Stimulated activated CD4-positive, alpha-beta T cell treated with anti-CD3 and anti-CD28 coated beads, TNF-alpha, amount 100 ng/mL, for 48 hours (primary cell): Measurements from ENCODE around the gene COX4I2.
"Not testable (repeated sequence)": the region's sequence is repeated elsewhere in the genome, so short reads cannot be mapped to it uniquely, and the experiment has no call there.

Experiments
- DNase-seq, 3 donors: peaks; one replicate each; pipeline ENCODE4 v3.0.0-alpha.2; 2020; ENCODE audit warnings: low read depth in 3 of 3

The COX4I2 gene

DNA sequence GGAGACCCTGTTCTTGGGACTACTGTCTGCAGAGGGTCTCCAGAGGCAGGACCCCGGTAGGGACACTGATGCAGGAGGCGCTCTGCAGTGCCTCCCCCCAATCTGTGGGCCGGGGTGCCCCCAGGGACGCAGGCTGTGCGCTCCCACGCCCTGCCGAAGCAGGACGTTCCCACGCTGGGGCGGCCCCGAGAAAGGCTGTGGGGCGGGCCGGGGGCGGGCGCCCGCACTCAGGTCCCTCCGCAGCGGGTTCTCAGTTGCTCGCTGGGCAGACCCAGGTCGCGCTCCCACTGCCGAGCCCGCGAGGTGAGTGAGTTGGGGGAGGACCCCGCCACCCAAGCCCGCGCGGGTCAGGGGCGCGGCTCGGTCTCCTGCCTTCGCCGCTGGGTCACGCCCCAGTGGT lies at the start of gene COX4I2:
Gene COX4I2, plus strand, starts transcription at position 253 of the 400 bp plus-strand sequence. CDS start 1,106 bp downstream, outside the sequence.
- DNase-seq = no peak

DNA sequence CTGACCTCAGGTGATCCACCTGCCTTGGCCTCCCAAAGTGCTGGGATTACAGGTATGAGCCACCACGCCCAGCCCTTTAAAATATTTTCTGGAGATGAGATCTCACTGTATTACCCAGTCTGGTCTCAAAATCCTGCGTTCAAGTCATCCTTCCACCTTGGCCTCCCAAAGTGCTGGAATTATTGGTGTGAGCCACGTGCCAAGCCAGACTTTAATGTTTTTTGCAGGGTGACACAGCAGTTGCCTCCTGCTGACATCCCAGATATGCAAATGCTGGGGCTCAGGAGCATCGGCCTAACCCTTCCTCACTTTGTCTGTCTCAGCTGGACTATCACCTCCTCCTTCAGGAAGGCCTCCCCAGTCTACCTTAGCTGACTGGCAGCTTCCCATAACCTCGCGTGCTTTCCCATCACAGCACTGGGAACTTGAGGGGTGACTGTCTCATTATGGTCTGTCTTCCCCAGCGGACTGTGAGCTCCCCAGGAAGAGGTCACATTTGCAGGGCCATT lies 46.9 kb upstream of the COX4I2 start:
- no peak for DNase-seq

DNA sequence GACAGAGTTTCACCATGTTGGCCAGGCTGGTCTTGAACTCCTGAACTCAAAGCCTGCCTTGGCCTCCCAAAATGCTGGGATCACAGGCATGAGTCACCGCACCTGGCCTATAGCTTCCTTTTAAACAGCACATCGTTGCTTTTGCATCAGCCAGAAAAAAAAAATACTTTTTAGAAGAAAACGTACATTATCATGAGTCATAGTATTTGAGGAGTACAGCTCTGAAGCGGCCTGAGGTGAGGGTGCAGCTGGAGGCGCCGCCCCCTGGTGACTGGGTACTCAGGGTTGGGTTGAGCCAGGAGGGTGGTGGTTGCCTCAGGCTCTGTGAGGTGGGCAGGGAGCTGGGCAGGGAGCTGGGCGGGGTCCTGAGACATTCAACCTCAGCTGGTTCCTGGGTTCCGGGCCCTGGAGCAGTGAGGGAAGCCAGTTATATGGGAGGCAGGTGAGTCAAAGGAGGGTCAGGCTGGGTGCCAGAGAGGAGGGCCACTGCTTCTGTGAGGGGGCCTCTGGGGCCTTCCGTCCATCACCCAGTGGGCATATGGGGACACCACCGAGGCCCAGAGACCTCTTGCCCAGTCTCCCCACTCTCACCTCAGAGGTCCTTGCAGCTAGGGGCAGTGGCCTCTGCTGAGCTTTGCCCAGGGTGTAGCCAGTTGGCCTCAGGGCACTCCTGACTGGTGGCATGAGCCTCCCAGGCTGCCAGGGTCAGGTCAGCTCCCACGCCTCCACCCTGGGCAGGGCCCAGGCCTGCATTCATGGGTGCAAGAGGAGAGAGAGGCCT lies 44.3 kb upstream of the COX4I2 start:
- no peak for DNase-seq

DNA sequence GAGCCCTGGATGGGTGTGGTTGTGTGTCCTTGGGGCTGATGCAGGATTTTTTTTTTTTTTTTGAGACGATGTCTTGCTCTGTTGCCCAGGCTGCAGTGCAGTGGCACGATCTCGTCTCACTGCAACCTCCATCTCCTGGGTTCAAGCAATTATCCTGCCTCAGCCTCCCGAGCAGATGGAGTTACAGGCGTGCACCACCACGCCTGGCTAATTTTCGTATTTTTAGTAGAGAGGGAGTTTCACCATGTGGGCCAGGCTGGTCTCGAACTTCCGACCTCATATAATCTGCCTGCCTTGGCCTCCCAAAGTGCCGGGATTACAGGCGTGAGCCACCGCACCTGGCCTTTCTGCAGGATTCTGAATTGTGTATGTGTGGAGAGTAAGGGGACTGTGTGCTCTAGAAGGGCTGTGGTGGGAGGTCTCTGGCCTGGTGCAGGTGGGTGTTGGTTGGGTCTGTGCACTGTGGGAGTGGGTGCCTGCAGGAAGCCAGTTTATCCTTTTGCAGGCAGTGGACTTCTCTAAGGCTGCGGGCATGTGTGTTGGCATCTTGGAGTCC lies 43.6 kb upstream of the COX4I2 start:
- DNase-seq = no peak

DNA sequence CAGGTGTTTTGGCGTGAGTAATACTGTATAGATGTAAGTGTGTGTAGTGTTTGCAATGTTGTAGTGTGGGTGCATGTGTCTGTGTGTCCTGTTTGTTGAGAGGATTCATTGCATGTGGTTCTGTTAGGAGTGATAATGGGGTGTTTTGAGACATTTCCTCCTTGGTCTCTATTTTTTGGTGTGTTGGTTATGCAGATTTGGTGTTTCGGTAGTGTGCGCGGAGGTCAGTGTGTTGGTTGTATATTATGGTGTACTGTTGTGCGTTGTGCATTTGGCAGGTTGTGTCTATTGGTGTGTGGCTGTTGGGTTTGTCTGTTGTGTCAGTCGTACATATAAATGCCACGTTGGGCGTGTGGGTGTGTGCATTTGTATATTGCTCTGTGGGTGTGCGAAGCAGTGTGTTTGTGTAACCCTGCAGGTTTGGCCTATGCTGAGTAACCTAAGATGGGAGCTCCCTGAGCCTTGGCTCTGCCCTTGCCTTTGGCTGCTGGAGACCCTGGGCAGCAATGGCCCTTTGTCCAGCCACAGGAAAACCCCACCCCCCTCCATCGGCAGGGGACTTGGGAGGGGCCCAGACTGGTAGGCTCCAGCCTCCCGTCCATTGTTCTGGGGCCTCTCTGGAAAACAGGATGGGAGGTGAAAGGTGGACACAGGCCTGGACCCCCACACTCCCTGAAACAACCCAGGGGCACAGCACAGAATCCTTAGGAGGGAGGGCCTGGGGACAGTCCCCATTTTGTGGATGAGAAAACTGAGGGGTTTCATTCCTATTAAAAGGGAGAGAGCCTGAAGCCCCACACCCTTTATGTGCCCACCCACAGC lies 42.9 kb upstream of the COX4I2 start:
- no peak for DNase-seq

DNA sequence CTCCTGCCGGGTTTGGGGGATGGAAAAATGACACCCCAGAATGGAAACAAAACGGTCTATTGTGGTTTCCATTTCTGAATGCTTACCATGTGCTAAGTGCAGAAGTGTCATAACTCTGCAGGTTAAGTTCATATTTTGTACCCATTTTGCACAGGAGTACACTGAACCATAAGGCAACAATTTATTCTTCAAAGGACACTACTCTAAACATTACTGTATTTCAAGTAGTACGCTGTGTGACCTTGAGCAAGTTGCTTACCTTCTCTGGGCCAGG lies 42.4 kb upstream of the COX4I2 start:
- no peak for DNase-seq

DNA sequence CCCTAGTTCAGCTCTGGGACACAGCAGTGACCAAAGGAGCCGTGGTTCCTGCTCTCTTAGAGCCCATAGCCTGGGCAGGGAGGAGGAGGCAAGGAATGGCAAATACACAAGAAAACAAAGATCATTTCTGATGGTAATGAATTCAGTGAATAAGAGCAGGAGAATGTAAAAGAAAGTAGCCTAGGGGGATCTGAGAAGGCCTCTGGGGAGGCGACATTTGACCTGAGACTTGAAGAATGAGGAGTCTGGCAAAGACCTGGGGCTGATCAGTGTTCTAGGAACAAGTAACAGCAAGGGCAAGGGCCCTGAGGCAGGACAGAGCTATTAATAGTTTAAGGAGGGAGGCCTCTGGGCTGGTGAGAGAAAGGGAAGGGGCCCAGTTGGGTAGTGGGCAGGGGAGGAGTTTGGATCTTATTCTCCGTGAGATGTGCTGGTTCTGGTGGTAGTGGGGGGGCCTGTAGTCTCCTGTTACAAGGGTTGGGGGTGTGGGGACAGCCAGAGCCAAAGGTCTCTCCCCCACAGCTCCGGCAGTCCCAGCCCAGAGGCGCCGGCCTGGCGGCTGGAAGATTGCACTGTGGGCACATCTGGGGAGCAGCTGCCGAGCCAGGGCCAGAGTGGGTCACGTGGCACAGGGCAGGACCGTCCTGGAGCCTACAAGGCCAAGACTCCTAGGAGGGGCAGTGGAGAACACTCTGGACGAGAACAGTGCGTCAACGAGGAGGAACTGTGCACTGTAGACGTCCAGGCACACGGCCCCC lies 41.9 kb upstream of the COX4I2 start:
- DNase-seq = no peak

DNA sequence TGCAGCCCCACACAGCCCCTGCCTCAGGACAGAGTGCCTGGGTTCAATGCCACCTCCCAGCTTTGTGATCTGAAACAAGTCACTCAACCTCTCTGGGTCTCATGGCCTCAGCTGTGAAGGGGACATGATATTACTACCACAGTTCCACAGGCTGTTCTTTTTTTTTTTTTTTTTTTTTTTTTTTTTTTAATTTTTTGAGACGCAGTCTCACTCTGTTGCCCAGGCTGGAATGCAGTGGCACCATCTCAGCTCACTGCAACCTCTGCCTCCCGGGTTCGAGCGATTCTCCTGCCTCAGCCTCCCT lies 41.3 kb upstream of the COX4I2 start:
- not testable (repeated sequence) for DNase-seq

DNA sequence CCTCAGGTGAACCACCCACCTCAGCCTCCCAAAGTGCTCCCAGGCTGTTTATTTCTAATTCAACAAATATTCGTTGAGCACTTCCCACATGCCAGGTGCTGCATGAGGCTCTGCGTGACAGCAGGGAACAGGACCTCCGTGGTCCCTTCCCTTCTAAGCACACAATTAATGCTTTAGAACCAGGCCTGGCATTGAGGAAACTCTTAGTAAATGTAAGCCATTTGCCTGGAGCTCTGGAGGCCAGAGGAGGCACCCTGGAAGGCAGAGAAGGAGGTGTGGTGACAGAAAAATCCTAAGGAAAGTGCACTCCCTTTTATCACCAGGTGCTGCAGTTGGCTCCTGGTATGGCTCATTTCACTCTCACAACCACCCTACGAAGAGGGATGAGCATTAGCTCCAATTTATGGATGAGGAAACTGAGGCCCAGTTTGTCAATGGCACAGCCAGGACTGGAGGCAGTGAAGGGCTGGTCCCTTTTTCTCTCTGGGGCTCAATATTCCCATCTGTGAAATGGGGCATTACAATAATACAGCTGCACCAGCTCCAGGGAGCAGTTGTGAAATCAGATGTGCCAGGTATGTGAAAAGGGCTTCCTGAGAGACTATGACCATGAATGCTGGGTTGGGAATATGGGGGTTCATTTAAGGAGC lies 40.8 kb upstream of the COX4I2 start:
- no peak for DNase-seq

DNA sequence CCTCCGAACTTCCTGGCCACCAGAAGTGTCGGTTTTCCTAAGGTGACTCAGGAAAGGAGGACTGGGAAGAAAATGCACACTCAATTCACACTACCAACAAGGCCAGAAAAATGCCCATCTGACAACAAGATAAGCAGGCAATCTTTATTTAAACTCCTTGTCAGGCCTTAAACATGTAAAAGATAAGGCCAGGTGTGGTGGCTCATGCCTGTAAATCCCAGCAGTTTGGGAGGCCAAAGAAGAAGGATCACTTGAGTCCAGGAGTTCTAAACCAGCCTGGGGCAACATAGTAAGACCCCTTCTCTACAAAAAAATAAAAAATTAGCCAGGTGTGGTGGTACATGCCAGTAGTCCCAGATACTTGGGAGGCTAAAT lies 40.2 kb upstream of the COX4I2 start:
- DNase-seq = no peak

DNA sequence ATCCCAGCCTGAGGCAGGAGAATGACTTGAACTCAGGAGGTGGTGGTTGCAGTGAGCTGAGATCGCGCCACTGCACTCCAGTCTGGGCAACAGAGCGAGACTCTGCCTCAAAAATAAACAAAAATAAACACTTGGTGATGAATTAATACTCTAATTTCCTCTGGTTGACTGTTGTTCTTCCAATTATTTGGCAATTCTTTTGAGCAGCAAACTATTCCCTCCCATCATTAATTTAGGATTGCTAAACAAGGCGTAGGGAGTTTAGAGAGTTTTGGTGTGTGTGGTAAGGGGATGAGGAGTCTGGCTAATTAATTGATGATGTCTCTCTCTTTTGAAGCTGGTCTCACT lies 35.3 kb upstream of the COX4I2 start:
- DNase-seq = no peak

DNA sequence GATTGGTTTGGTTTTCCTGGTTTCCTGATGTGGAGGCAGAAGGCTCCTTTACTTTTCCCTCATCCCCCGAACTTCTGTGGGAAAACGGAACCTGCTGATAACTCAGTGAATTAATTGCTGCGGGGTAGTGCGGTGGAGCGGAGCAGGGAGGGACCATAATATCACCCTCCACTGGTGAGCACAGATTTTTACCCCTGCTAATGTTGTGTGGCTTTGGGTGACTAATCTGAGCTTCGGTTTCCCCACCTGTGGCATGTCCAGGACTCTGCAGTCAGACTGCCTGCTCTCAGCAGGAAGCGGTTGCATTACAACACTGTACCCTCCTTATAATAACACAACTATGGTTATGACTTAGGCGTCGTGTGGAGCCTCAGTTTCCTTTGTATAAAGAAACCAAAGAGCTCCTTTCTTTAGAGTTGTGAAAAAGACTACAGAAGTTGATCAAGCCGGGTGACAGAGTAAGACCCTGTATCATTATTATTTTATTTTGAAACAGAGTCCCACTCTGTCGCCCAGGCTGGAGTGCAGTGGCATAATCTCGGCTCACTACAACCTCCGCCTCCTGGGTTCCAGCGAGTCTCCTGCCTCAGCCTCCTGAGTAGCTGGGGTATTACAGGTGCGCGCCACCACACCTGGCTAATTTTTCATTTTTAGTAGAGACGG lies 34.8 kb upstream of the COX4I2 start:
- peak in 2 of 3 donors; percentile 38 to 47 for DNase-seq

DNA sequence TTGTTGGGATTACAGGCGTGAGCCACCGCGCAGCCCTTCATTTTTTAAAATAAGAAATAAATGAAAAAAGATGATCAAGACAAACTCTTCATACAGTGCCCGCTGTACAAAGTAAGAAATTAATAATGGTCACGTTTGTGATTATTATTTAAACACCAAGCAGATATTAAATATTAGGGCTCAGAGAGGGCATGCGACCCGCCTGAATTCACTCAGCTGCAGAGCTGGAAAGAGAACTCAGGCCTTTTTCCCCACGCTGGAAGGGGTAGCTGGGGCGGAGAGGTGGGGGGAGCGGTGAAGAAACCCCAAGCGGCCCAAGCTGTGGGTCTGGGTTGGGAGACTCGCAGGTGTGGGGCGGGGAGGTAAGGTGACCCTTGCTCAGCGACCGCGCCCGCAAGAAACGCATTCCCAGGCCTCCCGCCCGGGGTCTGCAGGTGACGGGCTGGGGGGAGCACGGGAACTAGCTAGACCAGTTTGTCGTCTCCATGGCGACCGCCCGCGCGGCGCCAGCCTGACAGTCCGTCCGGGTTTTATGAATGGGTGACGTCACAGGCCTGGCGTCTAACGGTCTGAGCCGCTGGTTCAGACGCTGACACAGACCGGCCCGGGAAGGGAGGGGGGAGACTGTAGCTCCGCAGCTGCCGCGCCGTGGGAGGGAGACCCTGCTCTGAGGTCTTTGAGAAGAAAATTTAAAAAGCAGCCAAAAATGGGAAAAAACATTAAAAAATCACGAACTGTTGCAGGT lies 33.7 kb upstream of the COX4I2 start:
- DNase-seq = peak; percentile 44 to 72 (median 66)

DNA sequence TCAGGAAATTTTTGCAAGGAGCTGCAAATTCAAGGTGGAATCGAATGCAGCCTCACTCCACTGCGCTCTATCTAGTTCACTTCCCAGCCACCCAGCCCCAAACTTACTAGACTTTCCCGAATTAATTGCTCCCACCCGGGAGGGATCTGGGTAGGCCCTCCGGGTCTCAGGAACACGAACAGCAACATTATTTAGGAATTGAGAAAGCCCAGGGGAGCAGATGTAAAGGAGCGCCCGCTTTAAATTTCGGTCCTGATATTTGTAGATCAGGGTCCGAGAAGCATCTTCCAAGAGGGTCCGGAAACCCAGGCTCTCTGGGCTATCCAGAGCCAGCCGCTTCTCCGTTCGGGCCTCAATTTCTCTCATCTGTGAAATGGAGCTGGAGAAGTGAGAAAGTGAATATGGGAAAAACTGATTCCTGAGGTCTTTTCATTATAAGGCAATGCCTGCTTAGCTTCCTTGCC lies 33.1 kb upstream of the COX4I2 start:
- DNase-seq = no peak

DNA sequence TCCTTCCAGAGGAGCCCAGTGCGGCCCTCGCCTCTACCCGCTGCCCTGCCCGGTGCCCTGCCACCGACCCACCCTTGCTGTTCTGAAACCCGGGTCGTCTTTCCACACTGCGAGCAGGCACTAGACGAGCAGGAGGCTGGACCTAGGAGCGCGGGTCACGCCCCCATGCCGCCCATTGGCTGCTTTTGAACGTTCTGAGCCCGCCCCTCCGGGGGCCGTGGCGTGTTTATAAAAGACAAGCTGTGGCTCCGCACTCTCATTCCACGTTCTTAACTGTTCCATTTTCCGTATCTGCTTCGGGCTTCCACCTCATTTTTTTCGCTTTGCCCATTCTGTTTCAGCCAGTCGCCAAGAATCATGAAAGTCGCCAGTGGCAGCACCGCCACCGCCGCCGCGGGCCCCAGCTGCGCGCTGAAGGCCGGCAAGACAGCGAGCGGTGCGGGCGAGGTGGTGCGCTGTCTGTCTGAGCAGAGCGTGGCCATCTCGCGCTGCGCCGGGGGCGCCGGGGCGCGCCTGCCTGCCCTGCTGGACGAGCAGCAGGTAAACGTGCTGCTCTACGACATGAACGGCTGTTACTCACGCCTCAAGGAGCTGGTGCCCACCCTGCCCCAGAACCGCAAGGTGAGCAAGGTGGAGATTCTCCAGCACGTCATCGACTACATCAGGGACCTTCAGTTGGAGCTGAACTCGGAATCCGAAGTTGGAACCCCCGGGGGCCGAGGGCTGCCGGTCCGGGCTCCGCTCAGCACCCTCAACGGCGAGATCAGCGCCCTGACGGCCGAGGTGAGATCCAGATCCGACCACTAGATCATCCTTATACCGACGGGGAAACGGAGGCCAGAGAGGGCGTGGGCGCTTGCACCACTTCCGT lies 32.4 kb upstream of the COX4I2 start, which contains the start of gene ID1:
Gene ID1, plus strand, starts transcription at position 259 of the 871 bp plus-strand sequence. Its CDS starts 99 bp downstream, at position 358.
- DNase-seq = peak; percentile 74 to 85 (median 77)

DNA sequence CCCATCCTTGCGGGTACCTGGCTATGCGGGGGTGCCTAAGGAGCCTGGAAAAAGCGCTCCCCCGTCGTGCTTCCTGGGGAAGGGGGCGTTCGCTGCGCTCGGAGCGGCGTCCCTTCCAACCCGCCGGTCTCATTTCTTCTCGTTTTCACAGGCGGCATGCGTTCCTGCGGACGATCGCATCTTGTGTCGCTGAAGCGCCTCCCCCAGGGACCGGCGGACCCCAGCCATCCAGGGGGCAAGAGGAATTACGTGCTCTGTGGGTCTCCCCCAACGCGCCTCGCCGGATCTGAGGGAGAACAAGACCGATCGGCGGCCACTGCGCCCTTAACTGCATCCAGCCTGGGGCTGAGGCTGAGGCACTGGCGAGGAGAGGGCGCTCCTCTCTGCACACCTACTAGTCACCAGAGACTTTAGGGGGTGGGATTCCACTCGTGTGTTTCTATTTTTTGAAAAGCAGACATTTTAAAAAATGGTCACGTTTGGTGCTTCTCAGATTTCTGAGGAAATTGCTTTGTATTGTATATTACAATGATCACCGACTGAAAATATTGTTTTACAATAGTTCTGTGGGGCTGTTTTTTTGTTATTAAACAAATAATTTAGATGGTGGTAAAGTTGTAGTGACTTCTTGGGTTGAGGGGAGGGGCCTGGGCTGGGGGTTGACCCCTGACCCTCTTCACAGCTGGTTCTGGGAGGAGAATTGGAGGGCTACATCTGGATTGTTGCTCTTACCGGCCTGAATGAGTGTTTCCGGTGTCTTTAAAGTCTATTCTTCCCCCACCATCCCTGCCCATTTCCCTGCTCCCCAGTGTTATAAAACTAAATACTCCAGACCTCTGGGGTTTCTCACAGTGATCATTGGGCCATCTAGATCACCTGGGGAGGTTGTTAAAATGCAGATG lies 31.6 kb upstream of the COX4I2 start:
- DNase-seq = no peak

DNA sequence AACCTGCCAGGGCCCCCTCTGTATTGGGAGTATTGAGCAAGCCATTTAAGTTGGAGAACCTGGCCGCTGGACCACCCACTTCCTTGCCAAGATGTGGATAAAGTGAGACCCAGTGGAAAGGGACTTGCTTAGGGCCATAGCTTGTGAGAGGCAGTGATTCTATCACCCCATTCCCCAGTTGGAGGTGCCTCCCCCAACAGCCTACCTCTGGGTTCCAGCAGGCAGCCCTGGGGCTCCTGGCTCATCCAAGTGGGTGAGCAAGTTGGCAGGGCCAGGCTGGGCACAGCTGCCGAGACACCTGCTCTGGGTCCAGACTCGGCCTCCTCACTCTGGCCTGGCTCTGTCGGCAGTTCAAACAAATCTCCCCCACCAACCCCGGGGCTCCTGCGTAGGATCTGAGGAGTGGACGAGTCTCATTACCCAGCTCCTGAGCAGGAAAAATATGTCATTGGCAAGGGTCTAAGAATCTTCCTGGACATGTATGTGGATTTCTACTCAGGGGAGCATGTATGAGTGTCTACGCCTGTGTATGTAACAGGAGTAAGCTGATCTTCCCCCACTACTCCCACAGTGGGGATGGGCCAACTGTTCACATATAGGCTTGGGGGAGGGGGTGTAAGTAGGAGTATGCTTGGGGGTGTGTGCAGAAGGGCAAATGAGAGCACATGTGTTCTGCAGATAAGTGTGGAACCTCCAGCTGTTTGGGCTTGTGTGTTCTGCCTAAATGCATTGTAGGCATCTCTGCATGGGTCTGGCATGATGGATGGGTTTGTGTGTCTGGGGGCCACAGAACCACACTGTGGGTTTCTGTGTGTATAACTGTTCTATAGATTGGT lies 30.7 kb upstream of the COX4I2 start:
- DNase-seq = no peak
